Peyer's patch (tissue), 4 donors: ENCODE results near the gene AJAP1.

Experiments used
- POLR2A ChIP-seq, 2 donors: fragments of 450-650 bp; IDR thresholded peaks; one replicate each; pipeline ENCODE4 v1.5.1; 2017; ENCODE audit warnings: antibody characterized with exemption in 2 of 2, mild to moderate bottlenecking in 2 of 2, moderate library complexity in 2 of 2
- TF ChIP-seq, protein P1 (sequence below), 6 experiments: fragments of 450-650 bp in 4 of 6; fragments of 200-600 bp in 2 of 6; sonication (generic) in 1 of 6; IDR thresholded peaks; one replicate each; pipeline ENCODE4 v1.5.1; 2017 to 2019; ENCODE audit warnings: antibody characterized with exemption in 6 of 6, mild to moderate bottlenecking in 3 of 6, moderate library complexity in 1 of 6

DNA sequence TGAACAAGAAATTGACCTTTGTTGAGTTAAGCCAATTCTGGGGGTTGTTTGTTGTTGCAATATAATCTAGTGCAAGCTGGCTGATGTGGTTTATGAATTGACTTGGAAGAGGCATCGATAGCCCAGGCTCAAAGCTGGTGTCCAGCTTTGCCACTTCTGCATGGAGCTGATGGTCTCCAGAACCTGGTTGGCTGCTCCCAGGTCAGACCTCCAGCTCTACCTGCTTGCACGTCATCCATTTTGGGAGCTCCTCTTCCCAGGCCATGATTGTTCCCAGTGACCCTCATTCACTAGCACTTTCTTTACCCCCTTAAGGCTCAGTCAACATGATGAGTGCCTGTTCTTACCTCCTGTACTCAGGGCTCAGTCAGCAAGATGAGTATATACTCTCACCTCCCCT lies 5.8 kb upstream of the AJAP1 start:
- no peak for TF ChIP-seq POLR2A (IDR thresholded peaks at IDR 0.05)
- TF ChIP-seq, protein P1, sequence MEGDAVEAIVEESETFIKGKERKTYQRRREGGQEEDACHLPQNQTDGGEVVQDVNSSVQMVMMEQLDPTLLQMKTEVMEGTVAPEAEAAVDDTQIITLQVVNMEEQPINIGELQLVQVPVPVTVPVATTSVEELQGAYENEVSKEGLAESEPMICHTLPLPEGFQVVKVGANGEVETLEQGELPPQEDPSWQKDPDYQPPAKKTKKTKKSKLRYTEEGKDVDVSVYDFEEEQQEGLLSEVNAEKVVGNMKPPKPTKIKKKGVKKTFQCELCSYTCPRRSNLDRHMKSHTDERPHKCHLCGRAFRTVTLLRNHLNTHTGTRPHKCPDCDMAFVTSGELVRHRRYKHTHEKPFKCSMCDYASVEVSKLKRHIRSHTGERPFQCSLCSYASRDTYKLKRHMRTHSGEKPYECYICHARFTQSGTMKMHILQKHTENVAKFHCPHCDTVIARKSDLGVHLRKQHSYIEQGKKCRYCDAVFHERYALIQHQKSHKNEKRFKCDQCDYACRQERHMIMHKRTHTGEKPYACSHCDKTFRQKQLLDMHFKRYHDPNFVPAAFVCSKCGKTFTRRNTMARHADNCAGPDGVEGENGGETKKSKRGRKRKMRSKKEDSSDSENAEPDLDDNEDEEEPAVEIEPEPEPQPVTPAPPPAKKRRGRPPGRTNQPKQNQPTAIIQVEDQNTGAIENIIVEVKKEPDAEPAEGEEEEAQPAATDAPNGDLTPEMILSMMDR (IDR thresholded peaks at IDR 0.05): no peak
